Astrocyte (in vitro differentiated cells and primary cell): ENCODE data around the gene VAV2. TPM values are rescaled to one million over a fixed set of nuclear protein-coding genes. Genes with fewer than 3 reads are reported as not detected.

ENCODE experiments used
- DNase-seq: peaks from one replicate; pipeline ENCODE4 v3.0.0-alpha.2; 2010; ENCODE audit warnings: low read depth
- FAIRE-seq: peaks from 2 replicates; lab custom pipeline; 2011; peaks lifted over from hg19 to GRCh38; lab: Jason Lieb, UNC
- H2AFZ ChIP-seq: 2 replicates; pipeline ENCODE4 v1.6.0; 2012; ENCODE audit warnings: low read depth, low read length, inconsistent platforms
- H3K27ac ChIP-seq: 2 replicates; pipeline ENCODE4 v1.5.1; 2011; ENCODE audit warnings: low read depth, low read length, inconsistent platforms
- H3K27me3 ChIP-seq: 2 replicates; pipeline ENCODE4 v1.6.0; 2011; ENCODE audit warnings: low read length, inconsistent platforms; ENCODE audit not compliant: insufficient read depth
- H3K36me3 ChIP-seq: 2 replicates; pipeline ENCODE4 v1.5.1; 2011; ENCODE audit warnings: low read length, inconsistent platforms; ENCODE audit not compliant: insufficient read depth
- H3K4me1 ChIP-seq: 2 replicates; pipeline ENCODE4 v1.5.1; 2011; ENCODE audit warnings: low read length, inconsistent platforms; ENCODE audit not compliant: insufficient read depth
- H3K4me2 ChIP-seq: 2 replicates; pipeline ENCODE4 v1.6.0; 2012; ENCODE audit warnings: low read length, inconsistent platforms
- H3K4me3 ChIP-seq: 2 replicates; pipeline ENCODE4 v1.5.1; 2011; ENCODE audit warnings: low read depth, mild to moderate bottlenecking, low read length, inconsistent platforms; ENCODE audit not compliant: insufficient read depth
- H3K79me2 ChIP-seq: 2 replicates; pipeline ENCODE4 v1.6.0; 2012; ENCODE audit warnings: mild to moderate bottlenecking, low read length, inconsistent platforms; ENCODE audit not compliant: insufficient read depth
- H3K9ac ChIP-seq: 2 replicates; pipeline ENCODE4 v1.6.0; 2012; ENCODE audit warnings: mild to moderate bottlenecking, low read length, inconsistent platforms
- H3K9me3 ChIP-seq: 2 replicates; pipeline ENCODE4 v1.5.1; 2012; ENCODE audit warnings: low read depth, mild to moderate bottlenecking, low read length, inconsistent platforms; ENCODE audit not compliant: insufficient read depth
- H4K20me1 ChIP-seq: 2 replicates; pipeline ENCODE4 v1.6.0; 2012; ENCODE audit warnings: low read length, inconsistent platforms; ENCODE audit not compliant: insufficient read depth
- H3K27ac Mint-ChIP-seq: one replicate; pipeline ENCODE4 v1.8.0; 2021; ENCODE audit warnings: mild to moderate bottlenecking, mixed read lengths; ENCODE audit not compliant: unreplicated experiment
- H3K27me3 Mint-ChIP-seq: one replicate; pipeline ENCODE4 v1.8.0; 2021; ENCODE audit warnings: low read depth, mixed read lengths; ENCODE audit not compliant: unreplicated experiment
- H3K36me3 Mint-ChIP-seq: one replicate; pipeline ENCODE4 v1.8.0; 2021; ENCODE audit warnings: low read depth, mixed read lengths; ENCODE audit not compliant: unreplicated experiment
- H3K4me1 Mint-ChIP-seq: one replicate; pipeline ENCODE4 v1.8.0; 2021; ENCODE audit warnings: low read depth, mixed read lengths; ENCODE audit not compliant: unreplicated experiment
- H3K4me3 Mint-ChIP-seq: one replicate; pipeline ENCODE4 v1.8.0; 2021; ENCODE audit warnings: mild to moderate bottlenecking, moderate library complexity, mixed read lengths; ENCODE audit not compliant: unreplicated experiment
- H3K9me3 Mint-ChIP-seq: one replicate; pipeline ENCODE4 v1.8.0; 2021; ENCODE audit warnings: mild to moderate bottlenecking, mixed read lengths; ENCODE audit not compliant: unreplicated experiment
- CTCF ChIP-seq: IDR thresholded peaks from 2 replicates; pipeline ENCODE4 v1.5.1; 2011; ENCODE audit warnings: low read depth, mild to moderate bottlenecking, inconsistent platforms, low read length, moderate library complexity; ENCODE audit not compliant: insufficient read depth
- EZH2 ChIP-seq: IDR thresholded peaks from 2 replicates; pipeline ENCODE4 v1.6.1; 2012; ENCODE audit warnings: mild to moderate bottlenecking, low read length, inconsistent platforms; ENCODE audit not compliant: insufficient read depth
- total RNA-seq: library from RNA; stranded (reverse); gene quantifications from 2 replicates; pipeline ENCODE4 v1.2.1, GENCODE V29; 2021

VAV2 gene
- total RNA-seq, 1 donor from 2014 or later = 36.5 TPM

GRCh38 chr9:133801739-133802138 lies 190.4 kb downstream of the VAV2 start:
- no peak overlapping the region for H3K27ac ChIP-seq
- H3K4me3 ChIP-seq = no peak overlapping the region
- Mint-ChIP-seq H3K4me1 (peaks cover 9% of the 10 kb centered on the region), H3K9me3 (peaks cover 2% of the 10 kb centered on the region), H3K36me3 (peaks cover 22% of the 10 kb centered on the region), H3K27me3 (no peaks in the 10 kb centered on the region), H3K4me3 (no peak overlapping the region), H3K27ac (no peak overlapping the region)
- H3K9me3 ChIP-seq = no peaks in the 10 kb centered on the region
- no peak overlapping the region for H3K9ac ChIP-seq
- H3K27me3 ChIP-seq = no peaks in the 10 kb centered on the region
- H3K4me2 ChIP-seq = no peak overlapping the region
- no peaks in the 10 kb centered on the region for H3K36me3 ChIP-seq
- FAIRE-seq = no peak
- peaks cover 39% of the 10 kb centered on the region for H4K20me1 ChIP-seq
- peaks cover 8% of the 10 kb centered on the region for H3K4me1 ChIP-seq
- no peak for TF ChIP-seq EZH2
- TF ChIP-seq CTCF = no peak
- no peak overlapping the region for H2AFZ ChIP-seq
- no peak for DNase-seq
- H3K79me2 ChIP-seq = no peaks in the 10 kb centered on the region

DNA sequence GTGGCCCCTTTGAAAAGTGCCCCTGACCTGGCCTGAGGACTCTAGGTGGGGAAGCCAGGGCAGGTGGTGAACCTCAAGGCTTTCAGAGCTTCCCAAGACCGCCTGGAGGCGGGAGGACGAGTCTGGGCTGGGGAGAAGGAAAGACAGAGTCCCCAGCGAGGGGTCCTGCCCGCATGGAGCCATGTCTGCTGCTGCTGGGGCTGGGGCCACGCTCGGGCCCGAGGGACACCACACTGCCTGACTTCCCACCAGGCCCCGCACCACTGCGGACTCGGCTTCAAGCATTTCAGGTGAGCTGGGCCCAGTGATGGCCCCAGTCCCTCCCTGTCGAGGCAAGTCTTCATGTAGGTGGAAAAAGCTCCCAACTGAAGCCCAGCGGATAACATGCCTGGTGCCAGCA lies 191.9 kb downstream of the VAV2 start:
- Mint-ChIP-seq H3K4me3 (no peak overlapping the region), H3K36me3 (peaks cover 22% of the 10 kb centered on the region), H3K4me1 (peaks cover 9% of the 10 kb centered on the region), H3K9me3 (peaks cover 2% of the 10 kb centered on the region), H3K27me3 (no peaks in the 10 kb centered on the region), H3K27ac (no peak overlapping the region)
- Histone ChIP-seq H3K36me3 (no peaks in the 10 kb centered on the region), H2AFZ (no peak overlapping the region), H3K4me3 (no peak overlapping the region), H3K9ac (no peak overlapping the region), H3K9me3 (no peaks in the 10 kb centered on the region), H3K4me2 (no peak overlapping the region), H3K27me3 (no peaks in the 10 kb centered on the region), H3K4me1 (peaks cover 8% of the 10 kb centered on the region), H3K79me2 (no peaks in the 10 kb centered on the region), H3K27ac (no peak overlapping the region), H4K20me1 (peaks cover 45% of the 10 kb centered on the region)
- DNase-seq (no peak), FAIRE-seq (no peak)
- TF ChIP-seq EZH2 = no peak
- no peak for TF ChIP-seq CTCF

DNA sequence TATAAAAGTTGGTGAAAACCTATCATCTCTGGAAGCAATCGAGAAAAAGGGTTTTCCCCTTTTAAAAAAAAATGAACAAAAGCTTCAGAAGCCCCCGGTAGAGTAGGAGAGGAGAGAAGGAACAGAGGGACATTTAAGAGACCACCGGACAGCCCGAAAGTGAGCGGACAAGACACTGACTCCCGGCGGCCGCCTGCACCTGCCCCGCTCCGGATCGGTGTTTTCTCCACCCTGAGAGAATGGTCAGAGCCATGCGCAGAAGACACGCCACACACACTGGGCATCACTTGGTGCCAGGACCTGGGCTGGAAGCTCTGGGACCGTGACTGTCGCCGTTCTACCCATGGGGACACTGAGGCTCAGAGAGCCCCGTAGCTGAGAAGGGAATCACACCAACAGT lies 192.4 kb downstream of the VAV2 start:
- Mint-ChIP-seq H3K9me3 (peaks cover 2% of the 10 kb centered on the region), H3K27ac (no peak overlapping the region), H3K4me3 (no peak overlapping the region), H3K36me3 (peaks cover 23% of the 10 kb centered on the region), H3K27me3 (no peaks in the 10 kb centered on the region), H3K4me1 (peaks cover 9% of the 10 kb centered on the region)
- no peak overlapping the region for H3K4me2 ChIP-seq
- no peak overlapping the region for H3K9ac ChIP-seq
- no peaks in the 10 kb centered on the region for H3K27me3 ChIP-seq
- H3K4me1 ChIP-seq = peaks cover 8% of the 10 kb centered on the region
- no peak overlapping the region for H3K27ac ChIP-seq
- H3K9me3 ChIP-seq = no peaks in the 10 kb centered on the region
- FAIRE-seq (no peak), DNase-seq (no peak)
- no peaks in the 10 kb centered on the region for H3K79me2 ChIP-seq
- H2AFZ ChIP-seq = no peak overlapping the region
- TF ChIP-seq CTCF (no peak), EZH2 (no peak)
- H3K36me3 ChIP-seq = no peaks in the 10 kb centered on the region
- H3K4me3 ChIP-seq = no peak overlapping the region
- peaks cover 46% of the 10 kb centered on the region for H4K20me1 ChIP-seq
